ENCODE results near the gene CTLA4. TPM values are rescaled to one million over a fixed set of nuclear protein-coding genes. Genes with fewer than 3 reads are reported as not detected.

CTLA4 gene
- total and polyA plus RNA-seq, 9 of the 15 experiments (the other 6 are each of a cell fraction or from before 2014, with no cell fraction given) = 0.10 to 0.22 (median 0.11) TPM; not detected in 4

GRCh38 chr2:203891474-203891873 is 23.9 kb downstream of the CTLA4 start (continued):
- TF ChIP-seq CEBPG (CRISPR knock-in tag; IDR thresholded peaks at IDR 0.05) (no peak), CEBPG (tag; conservative IDR thresholded peaks at IDR 0.05 in 1 of 2, IDR thresholded peaks at IDR 0.05 in 1 of 2) (no peak), POLR2H (tag; IDR thresholded peaks at IDR 0.05; ENCODE audit: low read depth) (no peak)

GRCh38 chr2:203892207-203892606 is 24.6 kb downstream of the CTLA4 start:
- Histone ChIP-seq H3K27me3 (ENCODE audit: control insufficient read depth in 2 of 2, insufficient read depth in 2 of 2, low read length in 2 of 2) (no peaks in the 10 kb centered on the region), H3K9me1 (ENCODE audit: control insufficient read depth, insufficient read depth, low read length) (no peaks in the 10 kb centered on the region), H3K9me3 (replicated peaks; ENCODE audit: control insufficient read depth, insufficient read depth, low read depth, low read length) (no peaks in the 10 kb centered on the region), H3K4me1 (replicated peaks in 1 of 2; ENCODE audit: control insufficient read depth in 2 of 2, insufficient read depth in 2 of 2, low read length in 2 of 2) (no peaks in the 10 kb centered on the region), H3K36me3 (ENCODE audit: control insufficient read depth, insufficient read depth, low read length) (no peaks in the 10 kb centered on the region), H3K79me2 (ENCODE audit: control insufficient read depth, insufficient read depth, low read length) (no peaks in the 10 kb centered on the region), H4K20me1 (replicated peaks; ENCODE audit: control insufficient read depth, insufficient read depth, low read length) (no peaks in the 10 kb centered on the region), H3K4me3 (no peak overlapping the region), H3K4me2 (ENCODE audit: insufficient read depth, low read length) (no peak overlapping the region), H3K9ac (ENCODE audit: insufficient read depth in 1 of 2, low read depth in 2 of 2, low read length in 2 of 2) (no peak overlapping the region), H3K27ac (ENCODE audit: extremely low read depth, low read depth, low read length) (no peak overlapping the region), H2AFZ (ENCODE audit: low read depth, low read length) (no peak overlapping the region)
- intact Hi-C loops (cut with micrococcal nuclease) = no loop called here
- FAIRE-seq = no peak
- in situ Hi-C loops (cut with MboI) = no loop called here
- POLR2A ChIA-PET = no interaction called here
- CTCF ChIA-PET (ENCODE audit: low intra/inter-chr PET ratio) = no interaction called here
- 0% methylated on average over 4 of the region's 4 CpGs for WGBS (ENCODE audit: insufficient coverage, low coverage, missing lambda C conversion rate)
- BruUV-seq (replicated peaks) = no TSS peak
- no peak for ATAC-seq
- TF ChIP-seq SAFB2 (IDR thresholded peaks at IDR 0.05; ENCODE audit: borderline replicate concordance, low read depth, low read length, severe bottlenecking) = no peak
- TF ChIP-seq ZNF197 (CRISPR knock-in tag; IDR thresholded peaks at IDR 0.05; ENCODE audit: low read depth) = no peak
- no peak for TF ChIP-seq MEIS2 (IDR thresholded peaks at IDR 0.05; ENCODE audit: partially characterized antibody)
- TF ChIP-seq NR1H2 (CRISPR knock-in tag; IDR thresholded peaks at IDR 0.05) = no peak
- no peak for DNase-seq (ENCODE audit: extremely low read depth in 1 of 4, low spot score in 3 of 4)
